Neural crest cell (in vitro differentiated cells): Measurements from ENCODE around the gene SOAT2. TPM values are rescaled to one million over a fixed set of nuclear protein-coding genes. Genes with fewer than 3 reads are reported as not detected.

ENCODE experiments used
- DNase-seq: peaks from one replicate; pipeline ENCODE4 v3.0.0; 2021; ENCODE audit warnings: low read depth, mixed read lengths, low spot score
- H3K27ac Mint-ChIP-seq: one replicate; pipeline ENCODE4 v1.8.0; 2021; ENCODE audit warnings: mild to moderate bottlenecking, mixed read lengths; ENCODE audit not compliant: unreplicated experiment
- H3K27me3 Mint-ChIP-seq: 2 replicates; pipeline ENCODE4 v1.8.0; 2021; ENCODE audit warnings: low read depth, mild to moderate bottlenecking, mixed read lengths
- H3K36me3 Mint-ChIP-seq: 2 replicates; pipeline ENCODE4 v1.8.0; 2021; ENCODE audit warnings: low read depth, mild to moderate bottlenecking, mixed read lengths
- H3K4me1 Mint-ChIP-seq: 2 replicates; pipeline ENCODE4 v1.8.0; 2021; ENCODE audit warnings: mixed read lengths
- H3K4me3 Mint-ChIP-seq: one replicate; pipeline ENCODE4 v1.8.0; 2021; ENCODE audit warnings: mild to moderate bottlenecking, mixed read lengths
- H3K9me3 Mint-ChIP-seq: 2 replicates; pipeline ENCODE4 v1.8.0; 2021; ENCODE audit warnings: mixed read lengths
- CTCF ChIP-seq: fragments of 200-600 bp; sonication (generic); conservative IDR thresholded peaks from 2 replicates; pipeline ENCODE4 v1.5.0; 2021; ENCODE audit warnings: antibody characterized with exemption, mild to moderate bottlenecking
- total RNA-seq: library from RNA; stranded (reverse); gene quantifications from 2 replicates; pipeline ENCODE4 v1.2.1, GENCODE V29; 2021

The SOAT2 gene
- total RNA-seq, 1 donor from 2014 or later, result not detected

- no peaks in the 10 kb centered on the region for H3K36me3 Mint-ChIP-seq
- H3K4me1 Mint-ChIP-seq, result no peaks in the 10 kb centered on the region
- peaks cover 33% of the 10 kb centered on the region for H3K27me3 Mint-ChIP-seq
- H3K9me3 Mint-ChIP-seq, result peaks cover 2% of the 10 kb centered on the region
- DNase-seq, result no peak
- H3K4me3 Mint-ChIP-seq, result no peak overlapping the region
- H3K27ac Mint-ChIP-seq, result no peak overlapping the region
- no peak for TF ChIP-seq CTCF
Measured at GRCh38 chr12:53086361-53086760, 16.9 kb upstream of the SOAT2 start.

- no peak for DNase-seq
- Mint-ChIP-seq H3K27ac (no peak overlapping the region), H3K9me3 (no peaks in the 10 kb centered on the region), H3K27me3 (peaks cover 53% of the 10 kb centered on the region), H3K4me1 (no peaks in the 10 kb centered on the region), H3K36me3 (no peaks in the 10 kb centered on the region), H3K4me3 (no peak overlapping the region)
- no peak for TF ChIP-seq CTCF
Measured at GRCh38 chr12:53090105-53090504, 13.2 kb upstream of the SOAT2 start.

- Mint-ChIP-seq H3K27ac (no peak overlapping the region), H3K4me3 (no peak overlapping the region)
Measured at GRCh38 chr12:53090554-53090953, 12.7 kb upstream of the SOAT2 start.

GRCh38 chr12:53091756-53092155 is 11.5 kb upstream of the SOAT2 start:
- no peaks in the 10 kb centered on the region for H3K36me3 Mint-ChIP-seq
- no peak for TF ChIP-seq CTCF

More at GRCh38 chr12:53090554-53090953, 12.7 kb upstream of the SOAT2 start:
- Mint-ChIP-seq H3K36me3 (no peaks in the 10 kb centered on the region), H3K4me1 (no peaks in the 10 kb centered on the region), H3K9me3 (no peaks in the 10 kb centered on the region), H3K27me3 (peaks cover 57% of the 10 kb centered on the region)
- no peak for DNase-seq
- TF ChIP-seq CTCF, result no peak

GRCh38 chr12:53093777-53094393 is 9.4 kb upstream of the SOAT2 start:
- no peak for TF ChIP-seq CTCF
- DNase-seq, result no peak
- Mint-ChIP-seq H3K27me3 (peaks cover 73% of the 10 kb centered on the region), H3K4me1 (peaks cover 17% of the 10 kb centered on the region), H3K36me3 (no peaks in the 10 kb centered on the region), H3K9me3 (no peaks in the 10 kb centered on the region), H3K27ac (no peak overlapping the region), H3K4me3 (peak overlapping the region; percentile 33)

More at GRCh38 chr12:53091756-53092155, 11.5 kb upstream of the SOAT2 start:
- Mint-ChIP-seq H3K4me1 (peaks cover under 1% of the 10 kb centered on the region), H3K4me3 (no peak overlapping the region), H3K27me3 (peaks cover 64% of the 10 kb centered on the region), H3K27ac (no peak overlapping the region), H3K9me3 (no peaks in the 10 kb centered on the region)
- no peak for DNase-seq
